Mesendoderm (in vitro differentiated cells): ENCODE measurements around the gene C10orf62.
A peak's percentile ranks its signal among the peaks of the same experiment; 100 is the strongest.

Experiments used
- DNase-seq: peaks from one replicate; pipeline ENCODE4 v3.0.0; 2013
- H2AK5ac ChIP-seq: 2 replicates; pipeline ENCODE4 v1.6.1; 2013; ENCODE audit warnings: low read length, inconsistent platforms
- H2BK120ac ChIP-seq: 2 replicates; pipeline ENCODE4 v1.6.1; 2013; ENCODE audit warnings: low read depth, mild to moderate bottlenecking, low read length, moderate library complexity, mixed read lengths
- H2BK15ac ChIP-seq: replicated peaks from 2 replicates; pipeline ENCODE4 v1.6.1; 2013; ENCODE audit warnings: low read depth, mild to moderate bottlenecking, moderate library complexity
- H2BK5ac ChIP-seq: 2 replicates; pipeline ENCODE4 v1.6.1; 2013; ENCODE audit warnings: low read length, inconsistent platforms
- H3K18ac ChIP-seq: 2 replicates; pipeline ENCODE4 v1.6.1; 2013; ENCODE audit warnings: mild to moderate bottlenecking, low read length, mixed read lengths
- H3K23ac ChIP-seq: one replicate; pipeline ENCODE4 v1.6.1; 2013; ENCODE audit warnings: low read length
- H3K27ac ChIP-seq: 2 replicates; pipeline ENCODE4 v1.5.1; 2013; ENCODE audit warnings: low read depth, mild to moderate bottlenecking, inconsistent platforms, low read length, moderate library complexity
- H3K27me3 ChIP-seq: 2 replicates; pipeline ENCODE4 v1.6.1; 2013; ENCODE audit warnings: low read length, control low read depth, mild to moderate bottlenecking, inconsistent platforms; ENCODE audit not compliant: insufficient read depth, poor library complexity
- H3K36me3 ChIP-seq: 2 replicates; pipeline ENCODE4 v1.6.1; 2013; ENCODE audit warnings: low read length, inconsistent platforms; ENCODE audit not compliant: control insufficient read depth, insufficient read depth
- H3K4ac ChIP-seq: one replicate; pipeline ENCODE4 v1.6.1; 2013; ENCODE audit warnings: low read depth, mild to moderate bottlenecking, low read length, moderate library complexity
- H3K4me1 ChIP-seq: 2 replicates; pipeline ENCODE4 v1.6.1; 2013; ENCODE audit warnings: low read depth, low read length, inconsistent platforms; ENCODE audit not compliant: control insufficient read depth
- H3K4me2 ChIP-seq: 2 replicates; pipeline ENCODE4 v1.6.1; 2013; ENCODE audit warnings: low read length
- H3K4me3 ChIP-seq: 2 replicates; pipeline ENCODE4 v1.5.1; 2013; ENCODE audit warnings: mild to moderate bottlenecking, low read length
- H3K56ac ChIP-seq: one replicate; pipeline ENCODE4 v1.6.1; 2013; ENCODE audit warnings: low read length
- H3K79me1 ChIP-seq: 2 replicates; pipeline ENCODE4 v1.6.1; 2013; ENCODE audit warnings: low read length, inconsistent platforms
- H3K79me2 ChIP-seq: 2 replicates; pipeline ENCODE4 v1.6.1; 2013; ENCODE audit warnings: mild to moderate bottlenecking, low read length; ENCODE audit not compliant: control insufficient read depth, insufficient read depth
- H3K9ac ChIP-seq: 2 replicates; pipeline ENCODE4 v1.6.1; 2013; ENCODE audit warnings: low read length, inconsistent platforms
- H4K5ac ChIP-seq: one replicate; pipeline ENCODE4 v1.6.1; 2013; ENCODE audit warnings: low read length
- H4K8ac ChIP-seq: one replicate; pipeline ENCODE4 v1.6.1; 2013; ENCODE audit warnings: low read depth, mild to moderate bottlenecking, control low read depth, low read length, moderate library complexity
- WGBS: extraction: QIAGEN DNeasy Blood & Tissue Kit; methylation state at CpG from one replicate; pipeline ENCODE4 v1.1.7; 2013; ENCODE audit warnings: low lambda C conversion rate, missing lambda C conversion rate; ENCODE audit not compliant: insufficient coverage; ENCODE audit errors: extremely low coverage; 5-methylcytosine and 5-hydroxymethylcytosine counted together

Gene C10orf62

DNA sequence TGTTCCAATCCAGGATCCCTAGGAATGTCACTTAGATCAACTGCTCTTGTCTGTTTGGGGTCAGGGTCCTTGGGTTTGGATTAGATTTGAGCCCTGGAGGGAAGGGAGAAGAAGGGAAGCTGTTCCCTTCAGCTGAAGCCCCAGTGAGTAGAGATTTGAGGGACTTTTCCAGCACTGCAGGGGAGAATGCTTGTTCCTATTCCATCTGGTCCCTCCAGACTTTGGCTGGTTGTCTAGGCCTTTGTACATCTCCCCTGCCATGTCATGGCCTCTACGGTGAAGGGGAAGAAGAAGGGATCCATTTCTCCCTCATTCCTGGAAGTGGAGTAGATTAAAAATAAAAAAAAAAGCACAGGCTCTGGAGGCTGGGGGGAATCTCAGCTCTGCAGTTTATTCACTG lies 11.1 kb downstream of the C10orf62 start:
- H4K8ac ChIP-seq = no peak overlapping the region
- no peak for DNase-seq
- H3K23ac ChIP-seq = no peak overlapping the region
- H3K79me2 ChIP-seq = no peaks in the 10 kb centered on the region
- H3K18ac ChIP-seq = no peak overlapping the region
- H3K4me2 ChIP-seq = no peak overlapping the region
- H2AK5ac ChIP-seq = no peak overlapping the region
- no peaks in the 10 kb centered on the region for H3K36me3 ChIP-seq
- no peak overlapping the region for H2BK120ac ChIP-seq
- no peak overlapping the region for H3K27ac ChIP-seq
- no peak overlapping the region for H2BK15ac ChIP-seq
- H3K4me3 ChIP-seq = no peak overlapping the region
- no peak overlapping the region for H2BK5ac ChIP-seq
- no peak overlapping the region for H3K56ac ChIP-seq
- H4K5ac ChIP-seq = no peak overlapping the region
- no peaks in the 10 kb centered on the region for H3K4me1 ChIP-seq
- WGBS = no CpG with 5 or more reads among the region's 1 CpG
- H3K4ac ChIP-seq = no peak overlapping the region
- H3K9ac ChIP-seq = no peak overlapping the region
- H3K27me3 ChIP-seq = no peaks in the 10 kb centered on the region
- no peaks in the 10 kb centered on the region for H3K79me1 ChIP-seq

DNA sequence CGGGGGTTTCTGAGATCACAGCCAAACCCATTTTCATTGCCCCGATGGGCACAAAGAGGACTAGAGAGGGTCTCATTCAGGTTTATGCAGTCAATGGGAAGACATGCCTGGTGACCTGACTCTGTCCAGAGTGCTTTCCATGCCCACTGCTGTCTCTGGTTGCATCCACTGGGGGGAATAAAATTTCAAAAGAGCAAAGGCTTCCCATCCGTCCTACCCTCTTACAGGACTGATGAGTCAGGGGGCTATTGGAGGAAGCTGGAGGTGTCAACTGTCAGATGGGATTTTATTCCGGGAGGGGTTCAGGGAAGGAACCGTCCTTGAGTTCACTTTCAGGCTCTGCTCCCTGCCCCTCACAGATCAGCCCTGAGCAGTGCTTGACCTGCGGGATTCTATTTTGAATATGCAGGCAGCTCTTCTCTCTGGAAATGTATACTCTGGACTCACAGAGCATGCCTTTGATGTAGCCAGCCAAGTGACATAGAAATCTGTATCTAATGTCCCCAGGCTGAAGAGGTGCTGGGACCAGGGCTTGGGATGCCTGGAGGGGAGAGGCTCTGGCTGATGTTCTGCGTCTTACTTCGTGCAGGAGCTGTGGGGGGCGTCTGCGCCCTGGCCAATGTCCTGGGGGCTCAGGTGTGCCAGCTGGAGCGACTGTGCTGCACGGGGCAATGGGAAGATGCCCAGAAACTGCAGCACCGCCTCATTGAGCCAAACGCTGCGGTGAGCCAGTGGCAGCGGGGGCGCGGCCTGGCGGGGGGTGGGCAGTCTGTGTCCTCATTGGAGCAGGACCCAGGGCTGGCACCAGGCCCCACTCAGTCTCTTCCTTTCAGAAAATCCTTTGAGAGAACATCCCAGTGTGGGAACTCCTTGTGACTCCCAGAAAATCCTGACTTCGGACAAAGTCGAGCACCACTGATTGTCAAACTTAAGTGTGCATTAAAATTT lies 12.0 kb downstream of the C10orf62 start:
- no peak overlapping the region for H2AK5ac ChIP-seq
- no peak overlapping the region for H3K4me3 ChIP-seq
- no peak for DNase-seq
- no peak overlapping the region for H2BK5ac ChIP-seq
- no peak overlapping the region for H2BK120ac ChIP-seq
- no peaks in the 10 kb centered on the region for H3K27me3 ChIP-seq
- no peak overlapping the region for H3K23ac ChIP-seq
- H3K27ac ChIP-seq = no peak overlapping the region
- H3K4ac ChIP-seq = no peak overlapping the region
- H3K36me3 ChIP-seq = no peaks in the 10 kb centered on the region
- no peak overlapping the region for H4K8ac ChIP-seq
- no peak overlapping the region for H3K4me2 ChIP-seq
- no peak overlapping the region for H3K9ac ChIP-seq
- no peaks in the 10 kb centered on the region for H3K4me1 ChIP-seq
- H3K79me1 ChIP-seq = no peaks in the 10 kb centered on the region
- no CpG with 5 or more reads among the region's 21 CpGs for WGBS
- H4K5ac ChIP-seq = no peak overlapping the region
- no peak overlapping the region for H2BK15ac ChIP-seq
- no peak overlapping the region for H3K56ac ChIP-seq
- no peak overlapping the region for H3K18ac ChIP-seq
- no peaks in the 10 kb centered on the region for H3K79me2 ChIP-seq

DNA sequence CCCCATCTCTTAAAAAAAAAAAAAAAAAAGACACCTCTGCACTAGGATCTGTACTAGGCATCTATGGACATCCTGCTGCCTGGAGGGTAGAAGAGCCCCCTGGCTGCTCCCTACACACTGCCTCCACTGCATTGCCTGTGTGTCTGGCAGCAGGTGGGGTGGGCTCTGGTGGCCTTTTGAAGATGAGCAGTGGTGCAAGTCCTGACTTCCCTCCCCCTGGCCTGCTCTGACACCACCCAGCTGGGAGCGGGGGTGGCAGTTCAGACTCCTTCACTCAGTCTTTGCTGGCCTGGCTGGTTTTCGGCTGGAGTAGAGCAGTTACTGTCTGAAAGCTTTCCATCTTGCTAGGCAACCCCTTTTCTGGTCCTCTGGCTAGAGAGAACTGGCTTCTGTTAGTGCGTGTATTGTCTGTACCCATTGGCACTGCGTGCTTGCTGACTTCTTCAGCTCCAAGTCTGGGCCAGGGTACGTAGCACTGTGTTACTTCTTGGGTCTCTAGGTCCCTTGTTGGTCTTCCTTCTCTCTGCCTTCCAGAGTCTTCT lies 17.6 kb downstream of the C10orf62 start:
- H3K36me3 ChIP-seq = no peaks in the 10 kb centered on the region
- DNase-seq = no peak
- H4K5ac ChIP-seq = no peak overlapping the region
- no CpG with 5 or more reads among the region's 5 CpGs for WGBS
- H3K23ac ChIP-seq = no peak overlapping the region
- no peak overlapping the region for H2AK5ac ChIP-seq
- no peak overlapping the region for H3K4me2 ChIP-seq
- no peak overlapping the region for H2BK120ac ChIP-seq
- no peak overlapping the region for H3K4ac ChIP-seq
- no peak overlapping the region for H3K9ac ChIP-seq
- H3K79me2 ChIP-seq = no peaks in the 10 kb centered on the region
- no peaks in the 10 kb centered on the region for H3K79me1 ChIP-seq
- no peak overlapping the region for H3K4me3 ChIP-seq
- H3K27me3 ChIP-seq = no peaks in the 10 kb centered on the region
- no peak overlapping the region for H4K8ac ChIP-seq
- H3K56ac ChIP-seq = peak overlapping the region; percentile 25
- H2BK15ac ChIP-seq = no peak overlapping the region
- H3K27ac ChIP-seq = no peak overlapping the region
- H3K4me1 ChIP-seq = no peaks in the 10 kb centered on the region
- no peak overlapping the region for H2BK5ac ChIP-seq
- no peak overlapping the region for H3K18ac ChIP-seq

DNA sequence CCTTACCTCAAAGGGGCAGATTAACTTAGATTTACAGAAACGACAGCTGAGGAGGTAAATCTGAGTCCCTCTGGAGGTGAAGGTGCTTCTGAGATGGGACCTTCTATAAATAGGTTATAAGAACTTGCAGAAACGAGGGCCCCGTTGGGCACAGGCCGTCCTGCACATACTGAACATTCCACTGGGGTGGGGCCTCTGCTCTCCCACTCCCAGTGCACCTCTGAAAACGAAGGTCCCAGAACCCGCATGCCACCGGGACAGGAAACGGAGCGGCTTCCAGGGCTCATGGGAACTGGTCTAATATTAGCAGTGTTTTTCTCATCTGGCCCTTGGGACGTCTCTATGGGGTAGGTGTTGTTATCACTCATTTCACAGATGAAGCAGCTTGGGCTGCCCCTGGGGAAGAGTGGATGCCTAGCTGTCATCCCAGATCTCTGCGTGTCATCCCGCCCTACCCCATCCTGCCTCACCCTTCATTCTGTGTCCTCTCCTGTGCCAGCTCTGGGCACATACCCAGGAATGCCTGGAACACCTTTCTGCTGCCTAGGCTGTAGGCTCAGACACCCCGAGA lies 19.6 kb downstream of the C10orf62 start:
- WGBS = no CpG with 5 or more reads among the region's 13 CpGs
- H3K23ac ChIP-seq = peak overlapping the region; percentile 15
- no peak overlapping the region for H4K8ac ChIP-seq
- no peak overlapping the region for H4K5ac ChIP-seq
- no peak overlapping the region for H3K56ac ChIP-seq
- H3K9ac ChIP-seq = no peak overlapping the region
- H3K27ac ChIP-seq = no peak overlapping the region
- H3K79me2 ChIP-seq = no peaks in the 10 kb centered on the region
- no peaks in the 10 kb centered on the region for H3K27me3 ChIP-seq
- no peak overlapping the region for H2BK5ac ChIP-seq
- H3K4me3 ChIP-seq = no peak overlapping the region
- no peak for DNase-seq
- no peak overlapping the region for H3K4me2 ChIP-seq
- no peak overlapping the region for H3K4ac ChIP-seq
- no peaks in the 10 kb centered on the region for H3K79me1 ChIP-seq
- no peak overlapping the region for H3K18ac ChIP-seq
- no peaks in the 10 kb centered on the region for H3K36me3 ChIP-seq
- H2BK15ac ChIP-seq = no peak overlapping the region
- H2BK120ac ChIP-seq = no peak overlapping the region
- no peaks in the 10 kb centered on the region for H3K4me1 ChIP-seq
- H2AK5ac ChIP-seq = no peak overlapping the region

DNA sequence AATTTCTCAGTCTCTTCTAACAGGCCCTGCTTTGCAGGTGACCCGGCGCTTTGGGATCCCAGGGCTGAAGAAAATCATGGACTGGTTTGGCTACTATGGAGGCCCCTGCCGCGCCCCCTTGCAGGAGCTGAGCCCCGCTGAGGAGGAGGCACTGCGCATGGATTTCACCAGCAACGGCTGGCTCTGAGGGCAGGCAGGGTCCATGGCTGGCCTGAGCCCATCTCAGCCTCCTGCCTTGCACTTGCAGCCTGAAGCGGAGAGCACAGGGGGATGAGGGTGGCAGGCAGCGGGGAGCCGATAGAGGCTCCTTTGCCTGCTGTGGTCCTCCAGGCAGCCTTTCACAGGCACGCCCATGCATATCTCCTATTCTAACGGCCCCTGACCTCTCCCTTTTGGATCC lies 22.0 kb downstream of the C10orf62 start:
- no peaks in the 10 kb centered on the region for H3K79me2 ChIP-seq
- H2BK15ac ChIP-seq = no peak overlapping the region
- H2BK5ac ChIP-seq = no peak overlapping the region
- H3K4me1 ChIP-seq = no peaks in the 10 kb centered on the region
- DNase-seq = no peak
- no peak overlapping the region for H3K27ac ChIP-seq
- H3K79me1 ChIP-seq = no peaks in the 10 kb centered on the region
- no peak overlapping the region for H3K4me3 ChIP-seq
- no peak overlapping the region for H3K4me2 ChIP-seq
- H4K8ac ChIP-seq = no peak overlapping the region
- no peak overlapping the region for H3K23ac ChIP-seq
- H3K27me3 ChIP-seq = no peaks in the 10 kb centered on the region
- H3K4ac ChIP-seq = no peak overlapping the region
- H3K18ac ChIP-seq = no peak overlapping the region
- no peak overlapping the region for H2BK120ac ChIP-seq
- H3K9ac ChIP-seq = no peak overlapping the region
- no peak overlapping the region for H3K56ac ChIP-seq
- no peak overlapping the region for H2AK5ac ChIP-seq
- H3K36me3 ChIP-seq = no peaks in the 10 kb centered on the region
- no CpG with 5 or more reads among the region's 12 CpGs for WGBS
- no peak overlapping the region for H4K5ac ChIP-seq
